SK-N-SH treated with all-trans-retinoic acid at 6 μM for 48 hours (cell line): ENCODE measurements around the gene ANKUB1.

ENCODE experiments used
- ATAC-seq: fragments of 200-7000 bp; cut with Tn5 transposase; 3 replicates; pipeline ENCODE4 v1.9.1; 2020; ENCODE audit warnings: mild to moderate bottlenecking, moderate library complexity
- ARNTL ChIP-seq: fragments of 450-650 bp; formaldehyde crosslinking; IDR thresholded peaks from 2 replicates; pipeline ENCODE4 v1.5.0; 2020; ENCODE audit warnings: low read depth, mild to moderate bottlenecking, moderate library complexity, borderline replicate concordance
- BACH2 ChIP-seq: fragments of 250-450 bp; sonication (Bioruptor Pico); IDR thresholded peaks from 2 replicates; pipeline ENCODE4 v1.9.0; 2021; ENCODE audit warnings: mild to moderate bottlenecking, borderline replicate concordance
- CREB5 ChIP-seq: fragments of 250-450 bp; sonication (Bioruptor Pico); IDR thresholded peaks from 2 replicates; pipeline ENCODE4 v1.5.1; 2020; ENCODE audit warnings: low read depth, mild to moderate bottlenecking, moderate library complexity
- CSDC2 ChIP-seq: fragments of 250-450 bp; sonication (Bioruptor Pico); IDR thresholded peaks from 2 replicates; pipeline ENCODE4 v1.5.0; 2020; ENCODE audit warnings: mild to moderate bottlenecking, moderate library complexity
- CSRNP3 ChIP-seq: fragments of 250-450 bp; sonication (Bioruptor Pico); IDR thresholded peaks from 2 replicates; pipeline ENCODE4 v1.5.1; 2021; ENCODE audit warnings: mild to moderate bottlenecking, moderate library complexity
- ESRRG ChIP-seq: fragments of 250-450 bp; sonication (Bioruptor Pico); IDR thresholded peaks from 2 replicates; pipeline ENCODE4 v1.6.1; 2021; ENCODE audit warnings: mild to moderate bottlenecking
- GLIS3 ChIP-seq: fragments of 250-450 bp; sonication (Bioruptor Pico); IDR thresholded peaks from 2 replicates; pipeline ENCODE4 v1.5.0; 2020; ENCODE audit warnings: mild to moderate bottlenecking, moderate library complexity
- ISL1 ChIP-seq: fragments of 250-450 bp; sonication (Bioruptor Pico); IDR thresholded peaks from 2 replicates; pipeline ENCODE4 v2.1.2; 2022; ENCODE audit warnings: mild to moderate bottlenecking, moderate library complexity
- OSR1 ChIP-seq: fragments of 250-450 bp; sonication (Bioruptor Pico); IDR thresholded peaks from 2 replicates; pipeline ENCODE4 v1.8.0; 2022; ENCODE audit warnings: moderate library complexity, mild to moderate bottlenecking, inconsistent platforms
- PPARA ChIP-seq: fragments of 250-450 bp; sonication (Bioruptor Pico); IDR thresholded peaks from 2 replicates; pipeline ENCODE4 v1.5.0; 2020; ENCODE audit warnings: mild to moderate bottlenecking, borderline replicate concordance
- RARB ChIP-seq: fragments of 250-450 bp; sonication (Bioruptor Pico); IDR thresholded peaks from 2 replicates; pipeline ENCODE4 v1.8.0; 2021; ENCODE audit warnings: mild to moderate bottlenecking, moderate library complexity
- SNAI2 ChIP-seq: fragments of 250-450 bp; sonication (Bioruptor Pico); IDR thresholded peaks from 2 replicates; pipeline ENCODE4 v1.5.0; 2020; ENCODE audit warnings: mild to moderate bottlenecking, moderate library complexity
- TCF4 ChIP-seq: fragments of 250-450 bp; sonication (Bioruptor Pico); IDR thresholded peaks from 2 replicates; pipeline ENCODE4 v1.8.0; 2021; ENCODE audit warnings: mild to moderate bottlenecking, moderate library complexity, borderline replicate concordance
- TOX ChIP-seq: fragments of 250-450 bp; sonication (Bioruptor Pico); IDR thresholded peaks from 2 replicates; pipeline ENCODE4 v1.8.0; 2021; ENCODE audit warnings: mild to moderate bottlenecking, moderate library complexity, borderline replicate concordance
- ZC3H10 ChIP-seq: fragments of 250-450 bp; sonication (Bioruptor Pico); IDR thresholded peaks from 2 replicates; pipeline ENCODE4 v1.5.1; 2021; ENCODE audit warnings: mild to moderate bottlenecking, moderate library complexity
- ZFP30 ChIP-seq: fragments of 450-650 bp; formaldehyde crosslinking; IDR thresholded peaks from 2 replicates; pipeline ENCODE4 v1.5.0; 2022; ENCODE audit warnings: mild to moderate bottlenecking, moderate library complexity
- ZNF565 ChIP-seq: fragments of 450-650 bp; formaldehyde crosslinking; conservative IDR thresholded peaks from 2 replicates; pipeline ENCODE4 v1.5.0; 2020; ENCODE audit warnings: low read depth, mild to moderate bottlenecking, moderate library complexity
- ZNF70 ChIP-seq: fragments of 450-650 bp; formaldehyde crosslinking; IDR thresholded peaks from 2 replicates; pipeline ENCODE4 v1.5.0; 2020; ENCODE audit warnings: mild to moderate bottlenecking, moderate library complexity
- ZNF8 ChIP-seq: fragments of 450-650 bp; formaldehyde crosslinking; IDR thresholded peaks from 2 replicates; pipeline ENCODE4 v1.5.0; 2020; ENCODE audit warnings: mild to moderate bottlenecking, moderate library complexity
- TF ChIP-seq, protein P1 (sequence below): fragments of 250-450 bp; sonication (Bioruptor Pico); IDR thresholded peaks from 2 replicates; pipeline ENCODE4 v1.8.0; 2020; ENCODE audit warnings: mild to moderate bottlenecking, moderate library complexity, borderline replicate concordance
- TF ChIP-seq, protein P2 (sequence below): fragments of 250-450 bp; sonication (Bioruptor Pico); IDR thresholded peaks from 2 replicates; pipeline ENCODE4 v1.5.0; 2020; ENCODE audit warnings: mild to moderate bottlenecking, moderate library complexity
- TF ChIP-seq, protein P3 (sequence below): fragments of 250-450 bp; sonication (Bioruptor Pico); IDR thresholded peaks from 2 replicates; pipeline ENCODE4 v1.8.0; 2021; ENCODE audit warnings: low read depth, mild to moderate bottlenecking, moderate library complexity, borderline replicate concordance

The ANKUB1 gene

GRCh38 chr3:149806171-149806778, 13.9 kb upstream of the ANKUB1 start:
- ATAC-seq: no peak
- TF ChIP-seq RARB: no peak
- no peak for TF ChIP-seq OSR1
- no peak for TF ChIP-seq ZNF70 (CRISPR knock-in tag)
- TF ChIP-seq PPARA: no peak
- TF ChIP-seq, protein P1, sequence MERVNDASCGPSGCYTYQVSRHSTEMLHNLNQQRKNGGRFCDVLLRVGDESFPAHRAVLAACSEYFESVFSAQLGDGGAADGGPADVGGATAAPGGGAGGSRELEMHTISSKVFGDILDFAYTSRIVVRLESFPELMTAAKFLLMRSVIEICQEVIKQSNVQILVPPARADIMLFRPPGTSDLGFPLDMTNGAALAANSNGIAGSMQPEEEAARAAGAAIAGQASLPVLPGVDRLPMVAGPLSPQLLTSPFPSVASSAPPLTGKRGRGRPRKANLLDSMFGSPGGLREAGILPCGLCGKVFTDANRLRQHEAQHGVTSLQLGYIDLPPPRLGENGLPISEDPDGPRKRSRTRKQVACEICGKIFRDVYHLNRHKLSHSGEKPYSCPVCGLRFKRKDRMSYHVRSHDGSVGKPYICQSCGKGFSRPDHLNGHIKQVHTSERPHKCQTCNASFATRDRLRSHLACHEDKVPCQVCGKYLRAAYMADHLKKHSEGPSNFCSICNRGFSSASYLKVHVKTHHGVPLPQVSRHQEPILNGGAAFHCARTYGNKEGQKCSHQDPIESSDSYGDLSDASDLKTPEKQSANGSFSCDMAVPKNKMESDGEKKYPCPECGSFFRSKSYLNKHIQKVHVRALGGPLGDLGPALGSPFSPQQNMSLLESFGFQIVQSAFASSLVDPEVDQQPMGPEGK (CRISPR knock-in tag): no peak

DNA sequence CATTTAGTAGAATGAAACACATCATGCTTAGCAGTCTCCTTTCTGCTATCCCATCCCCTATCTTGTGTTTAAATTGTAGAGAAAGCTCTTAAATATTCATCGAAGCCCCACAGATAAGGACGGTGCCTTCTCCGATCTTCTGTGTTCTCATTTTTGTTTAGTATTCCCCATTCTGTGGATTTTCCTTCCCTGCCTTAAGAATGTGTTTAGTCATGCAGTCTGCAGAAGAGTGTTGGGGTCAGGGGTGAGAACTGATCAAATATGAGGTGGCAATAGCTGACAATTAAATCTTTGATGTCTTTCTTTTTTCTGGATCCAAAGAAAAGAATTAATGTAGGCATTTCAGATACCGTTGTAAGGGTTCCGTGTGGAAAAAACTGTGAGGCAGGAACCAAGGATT, 9.3 kb upstream of the ANKUB1 start:
- no peak for ATAC-seq
- no peak for TF ChIP-seq ISL1 (CRISPR knock-in tag)
- TF ChIP-seq ESRRG (CRISPR knock-in tag): no peak
- no peak for TF ChIP-seq ZNF70 (CRISPR knock-in tag)
- TF ChIP-seq, protein P2, sequence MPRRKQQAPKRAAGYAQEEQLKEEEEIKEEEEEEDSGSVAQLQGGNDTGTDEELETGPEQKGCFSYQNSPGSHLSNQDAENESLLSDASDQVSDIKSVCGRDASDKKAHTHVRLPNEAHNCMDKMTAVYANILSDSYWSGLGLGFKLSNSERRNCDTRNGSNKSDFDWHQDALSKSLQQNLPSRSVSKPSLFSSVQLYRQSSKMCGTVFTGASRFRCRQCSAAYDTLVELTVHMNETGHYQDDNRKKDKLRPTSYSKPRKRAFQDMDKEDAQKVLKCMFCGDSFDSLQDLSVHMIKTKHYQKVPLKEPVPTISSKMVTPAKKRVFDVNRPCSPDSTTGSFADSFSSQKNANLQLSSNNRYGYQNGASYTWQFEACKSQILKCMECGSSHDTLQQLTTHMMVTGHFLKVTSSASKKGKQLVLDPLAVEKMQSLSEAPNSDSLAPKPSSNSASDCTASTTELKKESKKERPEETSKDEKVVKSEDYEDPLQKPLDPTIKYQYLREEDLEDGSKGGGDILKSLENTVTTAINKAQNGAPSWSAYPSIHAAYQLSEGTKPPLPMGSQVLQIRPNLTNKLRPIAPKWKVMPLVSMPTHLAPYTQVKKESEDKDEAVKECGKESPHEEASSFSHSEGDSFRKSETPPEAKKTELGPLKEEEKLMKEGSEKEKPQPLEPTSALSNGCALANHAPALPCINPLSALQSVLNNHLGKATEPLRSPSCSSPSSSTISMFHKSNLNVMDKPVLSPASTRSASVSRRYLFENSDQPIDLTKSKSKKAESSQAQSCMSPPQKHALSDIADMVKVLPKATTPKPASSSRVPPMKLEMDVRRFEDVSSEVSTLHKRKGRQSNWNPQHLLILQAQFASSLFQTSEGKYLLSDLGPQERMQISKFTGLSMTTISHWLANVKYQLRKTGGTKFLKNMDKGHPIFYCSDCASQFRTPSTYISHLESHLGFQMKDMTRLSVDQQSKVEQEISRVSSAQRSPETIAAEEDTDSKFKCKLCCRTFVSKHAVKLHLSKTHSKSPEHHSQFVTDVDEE: no peak
- TF ChIP-seq CSDC2: no peak
- no peak for TF ChIP-seq ARNTL (CRISPR knock-in tag)
- no peak for TF ChIP-seq TOX (CRISPR knock-in tag)
- no peak for TF ChIP-seq ZNF565 (CRISPR knock-in tag)
- TF ChIP-seq ZNF8 (CRISPR knock-in tag): no peak
- TF ChIP-seq, protein P3, sequence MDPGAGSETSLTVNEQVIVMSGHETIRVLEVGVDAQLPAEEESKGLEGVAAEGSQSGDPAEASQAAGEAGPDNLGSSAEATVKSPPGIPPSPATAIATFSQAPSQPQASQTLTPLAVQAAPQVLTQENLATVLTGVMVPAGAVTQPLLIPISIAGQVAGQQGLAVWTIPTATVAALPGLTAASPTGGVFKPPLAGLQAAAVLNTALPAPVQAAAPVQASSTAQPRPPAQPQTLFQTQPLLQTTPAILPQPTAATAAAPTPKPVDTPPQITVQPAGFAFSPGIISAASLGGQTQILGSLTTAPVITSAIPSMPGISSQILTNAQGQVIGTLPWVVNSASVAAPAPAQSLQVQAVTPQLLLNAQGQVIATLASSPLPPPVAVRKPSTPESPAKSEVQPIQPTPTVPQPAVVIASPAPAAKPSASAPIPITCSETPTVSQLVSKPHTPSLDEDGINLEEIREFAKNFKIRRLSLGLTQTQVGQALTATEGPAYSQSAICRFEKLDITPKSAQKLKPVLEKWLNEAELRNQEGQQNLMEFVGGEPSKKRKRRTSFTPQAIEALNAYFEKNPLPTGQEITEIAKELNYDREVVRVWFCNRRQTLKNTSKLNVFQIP: no peak

DNA sequence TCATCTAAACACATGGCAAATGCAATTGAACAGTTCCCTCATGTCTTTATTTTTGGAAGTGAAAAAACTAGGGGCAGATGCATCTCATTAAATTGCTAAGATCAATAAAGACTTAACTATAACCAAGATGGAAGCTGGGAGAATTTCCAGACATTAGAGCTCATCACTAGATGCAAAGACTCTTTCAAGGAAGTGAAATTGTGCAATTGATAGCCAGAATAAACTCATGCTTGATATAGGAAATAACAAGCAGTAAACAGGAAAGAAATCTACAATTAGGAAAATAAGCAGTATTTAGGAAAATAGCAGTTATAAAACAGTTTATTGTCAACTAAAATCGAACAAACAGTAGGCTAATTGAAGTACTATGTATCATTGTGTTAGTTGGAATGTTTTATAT, 8.8 kb upstream of the ANKUB1 start:
- ATAC-seq: no peak
- TF ChIP-seq CSDC2 (no peak), TCF4 (CRISPR knock-in tag) (no peak), ZFP30 (CRISPR knock-in tag) (no peak), CREB5 (CRISPR knock-in tag) (no peak), ZNF8 (CRISPR knock-in tag) (no peak), ESRRG (CRISPR knock-in tag) (no peak), PPARA (no peak), OSR1 (no peak), BACH2 (no peak), CSRNP3 (no peak), ARNTL (CRISPR knock-in tag) (no peak), RARB (no peak), GLIS3 (CRISPR knock-in tag) (no peak), ZNF565 (CRISPR knock-in tag) (no peak), ZC3H10 (no peak), ZNF70 (CRISPR knock-in tag) (no peak), SNAI2 (CRISPR knock-in tag) (no peak)
- TF ChIP-seq, all 23 proteins: peak for 0
